K562 (cell line): ENCODE data around the gene CCDC183. TPM values are rescaled to one million over a fixed set of nuclear protein-coding genes. Genes with fewer than 3 reads are reported as not detected.
"Not testable (repeated sequence)": the region's sequence is repeated elsewhere in the genome, so short reads cannot be mapped to it uniquely, and the experiment has no call there.

Experiments
- ARID1B ChIP-seq: fragments of 450-650 bp; IDR thresholded peaks from 2 replicates; pipeline ENCODE4 v1.6.1; 2016; ENCODE audit warnings: antibody characterized with exemption, mild to moderate bottlenecking, inconsistent platforms
- ATF7 ChIP-seq: fragments of 450-650 bp; IDR thresholded peaks from 2 replicates; pipeline ENCODE4 v1.7.1; 2014; ENCODE audit warnings: mild to moderate bottlenecking, moderate library complexity
- CBFA2T2 ChIP-seq: fragments of 450-650 bp; conservative IDR thresholded peaks from 2 replicates; pipeline ENCODE4 v1.6.1; 2017; ENCODE audit warnings: mild to moderate bottlenecking
- CREB1 ChIP-seq, 2 experiments: sonication (generic) in 1 of 2; formaldehyde crosslinking in 1 of 2; IDR thresholded peaks; 2 replicates each; pipeline versions ENCODE4 v1.6.1 to v1.8.0; 2012 to 2022; ENCODE audit warnings: inconsistent platforms in 1 of 2, mild to moderate bottlenecking in 1 of 2, missing genetic modification reagents in 1 of 2, moderate library complexity in 1 of 2
- CREM ChIP-seq: IDR thresholded peaks from 2 replicates; pipeline ENCODE4 v1.6.1; 2014; ENCODE audit warnings: antibody characterized with exemption, low read depth
- RAD51 ChIP-seq: fragments of 450-650 bp; IDR thresholded peaks from 2 replicates; pipeline ENCODE4 v1.7.1; 2016; ENCODE audit warnings: low read depth, mild to moderate bottlenecking, borderline replicate concordance
- TFE3 ChIP-seq: fragments of 450-650 bp; formaldehyde crosslinking; IDR thresholded peaks from 2 replicates; pipeline ENCODE4 v1.4.0; 2020; ENCODE audit warnings: mild to moderate bottlenecking, mixed read lengths
- TOE1 ChIP-seq, 2 experiments: fragments of 450-650 bp in 1 of 2; sonication (generic) in 1 of 2; formaldehyde crosslinking in 1 of 2; IDR thresholded peaks; 2 replicates each; pipeline versions ENCODE4 v1.7.1 to v1.8.0; 2016 to 2022; ENCODE audit warnings: borderline replicate concordance in 2 of 2, mild to moderate bottlenecking in 2 of 2, antibody characterized with exemption in 1 of 2, inconsistent platforms in 1 of 2, low read depth in 1 of 2, missing genetic modification reagents in 1 of 2, moderate library complexity in 1 of 2
- USF1 ChIP-seq: sonication (generic); formaldehyde crosslinking; IDR thresholded peaks from 2 replicates; pipeline ENCODE4 v1.9.0; 2022; ENCODE audit warnings: mild to moderate bottlenecking, missing genetic modification reagents
- polyA plus RNA-seq, 8 experiments: library from polyadenylated mRNA; depleted of rRNA in 4 of 8; stranded (reverse) in 5 of 8; unstranded in 3 of 8; fragments of >200 nt; fragmentation: Nextera tagmentation in 2 of 8; fragmentation: Illumina TruSeq in 1 of 8; extraction: Ambion mirVana in 2 of 8; extraction: Trizol in 1 of 8; gene quantifications; 2 replicates each; pipeline versions ENCODE4 v1.2.1 to v1.2.3, GENCODE V29; 2011 to 2014; ENCODE audit warnings: inconsistent platforms in 1 of 8, missing spikeins in 1 of 8
- total RNA-seq, 7 experiments: library from RNA; depleted of rRNA in 6 of 7; stranded (reverse); fragments of >200 nt in 6 of 7; fragmentation: Illumina TruSeq in 2 of 7; extraction: Trizol in 2 of 7; gene quantifications; 2 replicates each; pipeline versions ENCODE4 v1.2.1 to v1.2.3, GENCODE V29; 2011 to 2021; ENCODE audit warnings: low replicate concordance in 1 of 7
- TF ChIP-seq, protein P1 (sequence below), 3 experiments: IDR thresholded peaks in 2 of 3; conservative IDR thresholded peaks in 1 of 3; 2 replicates each; pipeline ENCODE4 v1.5.1; 2011 to 2012; ENCODE audit warnings: low read length in 3 of 3, mild to moderate bottlenecking in 3 of 3, control low read depth in 2 of 3, improper control_type of control experiment in 1 of 3, inconsistent platforms in 1 of 3, low read depth in 1 of 3, mixed read lengths in 1 of 3, moderate library complexity in 1 of 3; ENCODE audit not compliant: insufficient read depth in 2 of 3
- TF ChIP-seq, protein P2 (sequence below): fragments of 450-650 bp; IDR thresholded peaks from 2 replicates; pipeline ENCODE4 v1.6.1; 2016
- TF ChIP-seq, protein P3 (sequence below): sonication (generic); formaldehyde crosslinking; IDR thresholded peaks from 2 replicates; pipeline ENCODE4 v1.5.0; 2020; ENCODE audit warnings: missing genetic modification reagents
- TF ChIP-seq, protein P4 (sequence below), 2 experiments: fragments of 450-650 bp; conservative IDR thresholded peaks; 2 replicates each; pipeline ENCODE4 v1.6.1; 2017; ENCODE audit warnings: mild to moderate bottlenecking in 2 of 2, moderate library complexity in 2 of 2

The CCDC183 gene
- total and polyA plus RNA-seq, 9 of the 15 experiments (the other 6 are each of a cell fraction or from before 2014, with no cell fraction given): 0.21 to 0.60 (median 0.29) TPM; not detected in 4

- TF ChIP-seq USF1 (CRISPR knock-in tag) (peak; percentile 90), ARID1B (peak; percentile 43; the same call in 1 of the 2 replicates), CBFA2T2 (peak; percentile 47), CREM (0 out of 2 replicates have a peak, but pooled peaks have one; percentile 34), TFE3 (CRISPR knock-in tag) (peak; percentile 72), RAD51 (peak; percentile 88), CREB1 (CRISPR knock-in tag; IDR thresholded peaks at IDR 0.05) (0 out of 2 replicates have a peak, but pooled peaks have one; percentile 18), TOE1 (IDR thresholded peaks at IDR 0.05; ENCODE audit: borderline replicate concordance) (peak; percentile 76), ATF7 (peak; percentile 45)
- TF ChIP-seq, protein P1, sequence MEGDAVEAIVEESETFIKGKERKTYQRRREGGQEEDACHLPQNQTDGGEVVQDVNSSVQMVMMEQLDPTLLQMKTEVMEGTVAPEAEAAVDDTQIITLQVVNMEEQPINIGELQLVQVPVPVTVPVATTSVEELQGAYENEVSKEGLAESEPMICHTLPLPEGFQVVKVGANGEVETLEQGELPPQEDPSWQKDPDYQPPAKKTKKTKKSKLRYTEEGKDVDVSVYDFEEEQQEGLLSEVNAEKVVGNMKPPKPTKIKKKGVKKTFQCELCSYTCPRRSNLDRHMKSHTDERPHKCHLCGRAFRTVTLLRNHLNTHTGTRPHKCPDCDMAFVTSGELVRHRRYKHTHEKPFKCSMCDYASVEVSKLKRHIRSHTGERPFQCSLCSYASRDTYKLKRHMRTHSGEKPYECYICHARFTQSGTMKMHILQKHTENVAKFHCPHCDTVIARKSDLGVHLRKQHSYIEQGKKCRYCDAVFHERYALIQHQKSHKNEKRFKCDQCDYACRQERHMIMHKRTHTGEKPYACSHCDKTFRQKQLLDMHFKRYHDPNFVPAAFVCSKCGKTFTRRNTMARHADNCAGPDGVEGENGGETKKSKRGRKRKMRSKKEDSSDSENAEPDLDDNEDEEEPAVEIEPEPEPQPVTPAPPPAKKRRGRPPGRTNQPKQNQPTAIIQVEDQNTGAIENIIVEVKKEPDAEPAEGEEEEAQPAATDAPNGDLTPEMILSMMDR (IDR thresholded peaks at IDR 0.05 in 2 of 3, conservative IDR thresholded peaks at IDR 0.05 in 1 of 3; ENCODE audit: insufficient read depth in 2 of 3, low read depth in 1 of 3, low read length in 3 of 3): peak in 1 of 3 experiments; percentile 19; a peak in 1 of 6 replicates
- TF ChIP-seq, protein P2, sequence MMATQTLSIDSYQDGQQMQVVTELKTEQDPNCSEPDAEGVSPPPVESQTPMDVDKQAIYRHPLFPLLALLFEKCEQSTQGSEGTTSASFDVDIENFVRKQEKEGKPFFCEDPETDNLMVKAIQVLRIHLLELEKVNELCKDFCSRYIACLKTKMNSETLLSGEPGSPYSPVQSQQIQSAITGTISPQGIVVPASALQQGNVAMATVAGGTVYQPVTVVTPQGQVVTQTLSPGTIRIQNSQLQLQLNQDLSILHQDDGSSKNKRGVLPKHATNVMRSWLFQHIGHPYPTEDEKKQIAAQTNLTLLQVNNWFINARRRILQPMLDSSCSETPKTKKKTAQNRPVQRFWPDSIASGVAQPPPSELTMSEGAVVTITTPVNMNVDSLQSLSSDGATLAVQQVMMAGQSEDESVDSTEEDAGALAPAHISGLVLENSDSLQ: peak; percentile 51; the same call in 1 of the 2 replicates
- TF ChIP-seq, protein P3, sequence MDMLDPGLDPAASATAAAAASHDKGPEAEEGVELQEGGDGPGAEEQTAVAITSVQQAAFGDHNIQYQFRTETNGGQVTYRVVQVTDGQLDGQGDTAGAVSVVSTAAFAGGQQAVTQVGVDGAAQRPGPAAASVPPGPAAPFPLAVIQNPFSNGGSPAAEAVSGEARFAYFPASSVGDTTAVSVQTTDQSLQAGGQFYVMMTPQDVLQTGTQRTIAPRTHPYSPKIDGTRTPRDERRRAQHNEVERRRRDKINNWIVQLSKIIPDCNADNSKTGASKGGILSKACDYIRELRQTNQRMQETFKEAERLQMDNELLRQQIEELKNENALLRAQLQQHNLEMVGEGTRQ: peak; percentile 81
- TF ChIP-seq, protein P4, sequence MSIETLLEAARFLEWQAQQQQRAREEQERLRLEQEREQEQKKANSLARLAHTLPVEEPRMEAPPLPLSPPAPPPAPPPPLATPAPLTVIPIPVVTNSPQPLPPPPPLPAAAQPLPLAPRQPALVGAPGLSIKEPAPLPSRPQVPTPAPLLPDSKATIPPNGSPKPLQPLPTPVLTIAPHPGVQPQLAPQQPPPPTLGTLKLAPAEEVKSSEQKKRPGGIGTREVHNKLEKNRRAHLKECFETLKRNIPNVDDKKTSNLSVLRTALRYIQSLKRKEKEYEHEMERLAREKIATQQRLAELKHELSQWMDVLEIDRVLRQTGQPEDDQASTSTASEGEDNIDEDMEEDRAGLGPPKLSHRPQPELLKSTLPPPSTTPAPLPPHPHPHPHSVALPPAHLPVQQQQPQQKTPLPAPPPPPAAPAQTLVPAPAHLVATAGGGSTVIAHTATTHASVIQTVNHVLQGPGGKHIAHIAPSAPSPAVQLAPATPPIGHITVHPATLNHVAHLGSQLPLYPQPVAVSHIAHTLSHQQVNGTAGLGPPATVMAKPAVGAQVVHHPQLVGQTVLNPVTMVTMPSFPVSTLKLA (conservative IDR thresholded peaks at IDR 0.05): 0 out of 4 replicates have a peak, but pooled peaks of 1 of the 2 experiments have one; percentile 30
- not testable (repeated sequence) for TF ChIP-seq CREB1 (IDR thresholded peaks at IDR 0.05); TOE1 (CRISPR knock-in tag; IDR thresholded peaks at IDR 0.05; ENCODE audit: borderline replicate concordance, low read depth)
Observed at GRCh38 chr9:136766410-136767120, 29.6 kb upstream of the CCDC183 start (continued).
